22Rv1 (cell line): Measurements from ENCODE around the gene TMC7.
A peak's percentile ranks its signal among the peaks of the same experiment; 100 is the strongest.

ENCODE experiments used
- H3K27ac ChIP-seq: fragments of 450-650 bp; 2 replicates; pipeline ENCODE4 v1.5.1; 2017
- CTCF ChIP-seq: fragments of 450-650 bp; IDR thresholded peaks from 2 replicates; pipeline ENCODE4 v1.5.1; 2017; ENCODE audit warnings: mild to moderate bottlenecking
- ZFX ChIP-seq: fragments of 450-650 bp; IDR thresholded peaks from 2 replicates; pipeline ENCODE4 v1.6.1; 2017; ENCODE audit warnings: antibody characterized with exemption, borderline replicate concordance

The TMC7 gene

DNA sequence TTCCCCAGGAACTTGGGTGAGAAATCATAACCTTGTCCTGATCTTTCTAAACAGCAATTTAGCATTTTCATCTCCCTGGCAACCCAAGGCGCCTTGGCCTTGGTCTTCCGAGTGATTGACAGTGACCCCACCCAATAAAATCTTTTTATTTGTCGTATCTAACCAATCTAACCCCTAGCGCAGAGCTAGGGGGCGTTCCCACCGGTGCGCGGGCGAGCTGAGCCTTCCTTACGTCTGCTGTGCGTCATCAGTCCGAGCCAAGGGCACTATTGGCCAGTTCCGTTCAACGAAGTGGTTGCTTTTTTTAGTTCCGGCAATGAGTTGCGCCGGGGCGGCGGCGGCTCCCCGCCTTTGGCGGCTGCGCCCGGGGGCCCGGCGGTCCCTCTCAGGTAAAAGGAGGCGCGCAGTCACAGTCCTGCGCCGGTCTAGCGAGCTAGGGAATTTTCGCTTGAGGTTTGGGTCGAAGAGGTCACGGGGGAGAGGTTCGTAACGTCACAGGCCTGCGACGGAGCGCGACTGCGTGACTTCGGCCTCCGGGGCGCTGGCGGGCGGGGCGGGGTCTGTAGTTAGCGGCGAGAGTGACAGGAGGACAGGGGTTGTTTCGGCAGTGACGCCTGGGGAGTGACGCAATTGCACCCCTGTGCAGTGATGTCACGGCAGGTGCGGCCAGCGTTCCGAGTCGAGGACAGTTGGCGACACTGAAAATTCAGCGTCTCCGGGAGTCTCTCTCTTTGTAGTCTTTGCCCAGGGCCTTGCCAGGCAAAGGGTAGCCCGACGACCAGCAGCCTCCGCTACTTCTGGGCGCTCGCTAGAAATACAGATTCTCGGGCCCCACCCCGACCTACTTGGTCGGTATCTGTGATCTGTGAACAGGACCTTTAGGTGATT is 83.9 kb downstream of the TMC7 start, which contains the start of gene COQ7:
Gene COQ7 (plus strand): TSS at position 266 of the 888 bp plus-strand sequence. CDS start 51 bp downstream, at position 317.
- H3K27ac ChIP-seq: peak within 1 kb of the TSS; percentile 93
- no peak for TF ChIP-seq CTCF
- TF ChIP-seq ZFX: no peak

- peak overlapping the region; percentile 93 for H3K27ac ChIP-seq
- TF ChIP-seq CTCF: no peak
- no peak for TF ChIP-seq ZFX
Observed at GRCh38 chr16:19068237-19068815, 84.6 kb downstream of the TMC7 start.

GRCh38 chr16:19071811-19072777 is 88.4 kb downstream of the TMC7 start:
- TF ChIP-seq CTCF (peak; percentile 88), ZFX (no peak)
- no peak overlapping the region for H3K27ac ChIP-seq

- no peak overlapping the region for H3K27ac ChIP-seq
- TF ChIP-seq CTCF (no peak), ZFX (no peak)
Observed at GRCh38 chr16:19073344-19073743, 89.6 kb downstream of the TMC7 start.

- TF ChIP-seq ZFX (no peak), CTCF (no peak)
- no peak overlapping the region for H3K27ac ChIP-seq
Observed at GRCh38 chr16:19073863-19074262, 90.1 kb downstream of the TMC7 start.

DNA sequence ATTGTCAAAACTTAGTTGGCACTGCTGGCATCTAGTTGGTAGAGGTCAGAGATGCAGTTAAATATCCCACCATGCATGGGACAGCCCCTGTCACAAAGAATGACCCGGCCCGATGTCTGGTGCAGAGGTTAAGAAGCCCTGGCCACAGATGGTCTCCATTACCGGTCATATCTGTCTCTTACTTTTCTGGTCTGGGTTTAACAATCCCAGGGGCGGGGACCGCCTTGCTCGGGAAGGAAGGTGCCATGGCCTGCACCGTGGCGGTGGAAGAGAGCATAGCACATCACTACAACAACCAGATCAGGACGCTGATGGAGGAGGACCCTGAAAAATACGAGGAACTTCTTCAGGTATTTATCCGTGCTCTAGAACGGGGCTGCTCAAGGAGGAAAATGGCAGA is 91.8 kb downstream of the TMC7 start:
- no peak for TF ChIP-seq CTCF
- TF ChIP-seq ZFX: no peak
- H3K27ac ChIP-seq: peak overlapping the region; percentile 71; the same call in 1 of the 2 replicates
